Measurements from ENCODE around the gene PCDHGA7. TPM values are rescaled to one million over a fixed set of nuclear protein-coding genes. Genes with fewer than 3 reads are reported as not detected.

Gene PCDHGA7
- total RNA-seq, 1 donor from 2014 or later = 1.4 TPM

GRCh38 chr5:141412854-141413539, 30.5 kb downstream of the PCDHGA7 start, which contains the start of gene PCDHGA10:
TSS of gene PCDHGA10 (plus strand) at chr5:141412987. CDS start at chr5:141413176, 189 bp downstream.

GRCh38 chr5:141417494-141418172, 35.1 kb downstream of the PCDHGA7 start, which contains the start of gene PCDHGB7:
TSS of gene PCDHGB7 (plus strand) at chr5:141417677. CDS start at chr5:141417860, 183 bp downstream.

GRCh38 chr5:141420855-141421488, 38.4 kb downstream of the PCDHGA7 start, which contains the start of gene PCDHGA11:
TSS of gene PCDHGA11 (plus strand) at chr5:141421051. CDS start at chr5:141421228, 177 bp downstream.

GRCh38 chr5:141430332-141431113, 48.0 kb downstream of the PCDHGA7 start, which contains the start of gene PCDHGA12:
TSS of gene PCDHGA12 (plus strand) at chr5:141430507. CDS start at chr5:141430760, 253 bp downstream.

Other genes starting within 250 kb of the PCDHGA7 start
- 0.56 and 1.4 TPM in 2 replicates for gene PCDHB5, start 247.5 kb upstream of the PCDHGA7 start, total RNA-seq
- 0.09 TPM in 2 replicates for gene PCDHB6, start 232.7 kb upstream of the PCDHGA7 start, total RNA-seq
- gene PCDHB7, start 210.1 kb upstream of the PCDHGA7 start, total RNA-seq = 0.45 and 0.56 TPM in 2 replicates
- 0.18 and 0.94 TPM in 2 replicates for gene PCDHB8, start 205.0 kb upstream of the PCDHGA7 start, total RNA-seq
- gene PCDHB16, start 200.4 kb upstream of the PCDHGA7 start, total RNA-seq = 0.09 and 0.19 TPM in 2 replicates
- gene PCDHB9, start 195.6 kb upstream of the PCDHGA7 start, total RNA-seq = 0.27 and 0.28 TPM in 2 replicates
- gene PCDHB10, start 190.4 kb upstream of the PCDHGA7 start, total RNA-seq = 0.72 and 1.0 TPM in 2 replicates
- 0.38 and 0.99 TPM in 2 replicates for gene PCDHB11, start 183.1 kb upstream of the PCDHGA7 start, total RNA-seq
- gene PCDHB12, start 174.0 kb upstream of the PCDHGA7 start, total RNA-seq = 0.47 and 0.54 TPM in 2 replicates
- gene PCDHB13, start 168.8 kb upstream of the PCDHGA7 start, total RNA-seq = 0.99 and 1.6 TPM in 2 replicates
- gene PCDHB14, start 159.4 kb upstream of the PCDHGA7 start, total RNA-seq = 1.3 and 1.6 TPM in 2 replicates
- gene PCDHB15, start 137.3 kb upstream of the PCDHGA7 start, total RNA-seq = 0.90 and 1.7 TPM in 2 replicates
- gene SLC25A2, start 78.7 kb upstream of the PCDHGA7 start, total RNA-seq = 0.09 and 0.19 TPM in 2 replicates
- 71.7 and 90.4 TPM in 2 replicates for gene TAF7, start 62.0 kb upstream of the PCDHGA7 start, total RNA-seq
- gene PCDHGA1, start 52.2 kb upstream of the PCDHGA7 start, total RNA-seq = 0.36 and 1.0 TPM in 2 replicates
- gene PCDHGA2, start 44.0 kb upstream of the PCDHGA7 start, total RNA-seq = 0.90 and 3.0 TPM in 2 replicates
- 0.54 and 1.9 TPM in 2 replicates for gene PCDHGA3, start 38.9 kb upstream of the PCDHGA7 start, total RNA-seq
- gene PCDHGB1, start 32.6 kb upstream of the PCDHGA7 start, total RNA-seq = 0.99 and 2.0 TPM in 2 replicates
- 2.6 and 5.0 TPM in 2 replicates for gene PCDHGA4, start 27.7 kb upstream of the PCDHGA7 start, total RNA-seq
- gene PCDHGB2, start 22.7 kb upstream of the PCDHGA7 start, total RNA-seq = 2.0 and 2.2 TPM in 2 replicates
- gene PCDHGA5, start 18.6 kb upstream of the PCDHGA7 start, total RNA-seq = 0.90 and 1.2 TPM in 2 replicates
- 3.1 and 4.0 TPM in 2 replicates for gene PCDHGB3, start 12.5 kb upstream of the PCDHGA7 start, total RNA-seq
- 2.2 and 2.8 TPM in 2 replicates for gene PCDHGA6, start 8.9 kb upstream of the PCDHGA7 start, total RNA-seq
- 14.9 and 16.3 TPM in 2 replicates for gene PCDHGB4, start 5.0 kb downstream of the PCDHGA7 start, total RNA-seq
- gene PCDHGA8, start 9.9 kb downstream of the PCDHGA7 start, total RNA-seq = 1.3 and 2.4 TPM in 2 replicates
- 12.7 and 14.3 TPM in 2 replicates for gene PCDHGB5, start 15.2 kb downstream of the PCDHGA7 start, total RNA-seq
- gene PCDHGA9, start 20.0 kb downstream of the PCDHGA7 start, total RNA-seq = 1.6 and 3.1 TPM in 2 replicates
- 1.7 and 2.7 TPM in 2 replicates for gene PCDHGB6, start 25.3 kb downstream of the PCDHGA7 start, total RNA-seq
- gene PCDHGA10, start 30.2 kb downstream of the PCDHGA7 start, total RNA-seq = 3.3 and 3.9 TPM in 2 replicates
- gene PCDHGB7, start 34.9 kb downstream of the PCDHGA7 start, total RNA-seq = 5.8 and 6.8 TPM in 2 replicates
- gene PCDHGA11, start 38.3 kb downstream of the PCDHGA7 start, total RNA-seq = 7.2 and 10.1 TPM in 2 replicates
- gene PCDHGA12, start 47.8 kb downstream of the PCDHGA7 start, total RNA-seq = 4.8 and 6.7 TPM in 2 replicates
- 9.2 and 10.3 TPM in 2 replicates for gene PCDHGC3, start 93.2 kb downstream of the PCDHGA7 start, total RNA-seq
- gene PCDHGC4, start 102.3 kb downstream of the PCDHGA7 start, total RNA-seq = 0.90 and 1.4 TPM in 2 replicates
- 0.45 and 0.94 TPM in 2 replicates for gene PCDHGC5, start 106.3 kb downstream of the PCDHGA7 start, total RNA-seq
- gene DIAPH1, start 236.3 kb downstream of the PCDHGA7 start, total RNA-seq = 38.1 and 41.3 TPM in 2 replicates